Measurements from ENCODE around the gene UBN2.
"Not testable (repeated sequence)": the region's sequence is repeated elsewhere in the genome, so short reads cannot be mapped to it uniquely, and the experiment has no call there.

- TF ChIP-seq MLX (CRISPR knock-in tag; IDR thresholded peaks at IDR 0.05); CTCF (CRISPR knock-in tag; IDR thresholded peaks at IDR 0.05); ZMYM2 (CRISPR knock-in tag; IDR thresholded peaks at IDR 0.05); CHD4 (IDR thresholded peaks at IDR 0.05; ENCODE audit: borderline replicate concordance, low read length); NFAT5 (CRISPR knock-in tag; IDR thresholded peaks at IDR 0.05); TIGD3 (CRISPR knock-in tag; IDR thresholded peaks at IDR 0.05; ENCODE audit: borderline replicate concordance); ZMAT3 (CRISPR knock-in tag; conservative IDR thresholded peaks at IDR 0.05); POLR2A (IDR thresholded peaks at IDR 0.05; ENCODE audit: insufficient read depth in 1 of 2, low read depth in 2 of 2, low read length in 2 of 2); FOXA1 (IDR thresholded peaks at IDR 0.05); FOXA1 (CRISPR knock-in tag; IDR thresholded peaks at IDR 0.05); ZNF598 (CRISPR knock-in tag; IDR thresholded peaks at IDR 0.05; ENCODE audit: borderline replicate concordance); PCBP2 (optimal IDR thresholded peaks at IDR 0.05; ENCODE audit: low read depth, low read length, poor library complexity, severe bottlenecking); ZNF138 (CRISPR knock-in tag; IDR thresholded peaks at IDR 0.05; ENCODE audit: low read depth); CEBPZ (IDR thresholded peaks at IDR 0.05; ENCODE audit: low read length): not testable (repeated sequence)
These were observed 102.4 kb downstream of the UBN2 start for GRCh38 chr7:139333443-139333842.
